ENCODE data around the gene PLEKHM2.

The PLEKHM2 gene

GRCh38 chr1:15702722-15703550, 18.8 kb downstream of the PLEKHM2 start:
- DNase-seq (ENCODE audit: low read depth): no peak

GRCh38 chr1:15703562-15703961, 19.4 kb downstream of the PLEKHM2 start:
- no peak for DNase-seq (ENCODE audit: low read depth)

- DNase-seq (ENCODE audit: low read depth): no peak
Observed at GRCh38 chr1:15704526-15705183, 20.5 kb downstream of the PLEKHM2 start.

- no peak for DNase-seq (ENCODE audit: low read depth)
Observed at GRCh38 chr1:15705184-15705566, 21.1 kb downstream of the PLEKHM2 start.

- no peak for DNase-seq (ENCODE audit: low read depth)
Observed at GRCh38 chr1:15706751-15707150, 22.6 kb downstream of the PLEKHM2 start.

- DNase-seq (ENCODE audit: low read depth): no peak
Observed at GRCh38 chr1:15707239-15707925, 23.3 kb downstream of the PLEKHM2 start.

GRCh38 chr1:15708486-15709137, 24.5 kb downstream of the PLEKHM2 start:
- DNase-seq (ENCODE audit: low read depth): no peak

- DNase-seq (ENCODE audit: low read depth): no peak
Observed at GRCh38 chr1:15709226-15709625, 25.1 kb downstream of the PLEKHM2 start.

- DNase-seq (ENCODE audit: low read depth): no peak
Observed at GRCh38 chr1:15712168-15712567, 28.0 kb downstream of the PLEKHM2 start.

GRCh38 chr1:15714406-15715136, 30.5 kb downstream of the PLEKHM2 start:
- DNase-seq (ENCODE audit: low read depth): no peak

- no peak for DNase-seq (ENCODE audit: low read depth)
Observed at GRCh38 chr1:15717418-15718125, 33.5 kb downstream of the PLEKHM2 start.

- DNase-seq (ENCODE audit: low read depth): no peak
Observed at GRCh38 chr1:15718199-15718601, 34.1 kb downstream of the PLEKHM2 start.

GRCh38 chr1:15719381-15720120, 35.4 kb downstream of the PLEKHM2 start:
- no peak for DNase-seq (ENCODE audit: low read depth)

GRCh38 chr1:15720861-15721260, 36.7 kb downstream of the PLEKHM2 start:
- DNase-seq (ENCODE audit: low read depth): no peak

GRCh38 chr1:15722411-15722810, 38.3 kb downstream of the PLEKHM2 start:
- DNase-seq (ENCODE audit: low read depth): no peak

GRCh38 chr1:15722836-15723532, 38.9 kb downstream of the PLEKHM2 start:
- no peak for DNase-seq (ENCODE audit: low read depth)

- no peak for DNase-seq (ENCODE audit: low read depth)
Observed at GRCh38 chr1:15723631-15724246, 39.6 kb downstream of the PLEKHM2 start.

- no peak for DNase-seq (ENCODE audit: low read depth)
Observed at GRCh38 chr1:15724949-15725880, 41.1 kb downstream of the PLEKHM2 start.
